RWPE2 (cell line): ENCODE results near the gene CCDC187.

Experiments used
- ATAC-seq: fragments of 200-7000 bp; cut with Tn5 transposase; 3 replicates; pipeline ENCODE4 v1.9.1; 2021; ENCODE audit warnings: low read depth
- DNase-seq: peaks from one replicate; pipeline ENCODE4 v3.0.0-alpha.2; 2020; ENCODE audit warnings: low spot score
- H3K27ac ChIP-seq: fragments of 450-650 bp; 2 replicates; pipeline ENCODE4 v1.5.1; 2017; ENCODE audit warnings: mild to moderate bottlenecking; ENCODE audit not compliant: poor library complexity, severe bottlenecking
- H3K27me3 ChIP-seq: fragments of 250-450 bp; sonication (Bioruptor Pico); 2 replicates; pipeline ENCODE4 v1.5.1; 2021; ENCODE audit warnings: mild to moderate bottlenecking, moderate library complexity; ENCODE audit not compliant: insufficient read depth, poor library complexity, severe bottlenecking
- H3K36me3 ChIP-seq: fragments of 250-450 bp; sonication (Bioruptor Pico); 2 replicates; pipeline ENCODE4 v1.5.1; 2020; ENCODE audit warnings: low read depth, mild to moderate bottlenecking, moderate library complexity
- H3K4me1 ChIP-seq: fragments of 250-450 bp; sonication (Bioruptor Pico); 2 replicates; pipeline ENCODE4 v1.5.1; 2021; ENCODE audit warnings: mild to moderate bottlenecking, moderate library complexity; ENCODE audit not compliant: insufficient read depth, poor library complexity, severe bottlenecking
- H3K4me3 ChIP-seq: fragments of 250-450 bp; sonication (Bioruptor Pico); 2 replicates; pipeline ENCODE4 v1.5.1; 2021; ENCODE audit warnings: mild to moderate bottlenecking, moderate library complexity; ENCODE audit not compliant: severe bottlenecking
- H3K9me3 ChIP-seq: fragments of 250-450 bp; sonication (Bioruptor Pico); 2 replicates; pipeline ENCODE4 v1.5.1; 2021; ENCODE audit warnings: mild to moderate bottlenecking, moderate library complexity; ENCODE audit not compliant: severe bottlenecking
- TF ChIP-seq, protein P1 (sequence below): fragments of 450-650 bp; IDR thresholded peaks from one replicate; pipeline ENCODE4 v1.5.1; 2017; ENCODE audit warnings: mild to moderate bottlenecking, moderate library complexity; ENCODE audit not compliant: poor library complexity, severe bottlenecking

CCDC187 gene

DNA sequence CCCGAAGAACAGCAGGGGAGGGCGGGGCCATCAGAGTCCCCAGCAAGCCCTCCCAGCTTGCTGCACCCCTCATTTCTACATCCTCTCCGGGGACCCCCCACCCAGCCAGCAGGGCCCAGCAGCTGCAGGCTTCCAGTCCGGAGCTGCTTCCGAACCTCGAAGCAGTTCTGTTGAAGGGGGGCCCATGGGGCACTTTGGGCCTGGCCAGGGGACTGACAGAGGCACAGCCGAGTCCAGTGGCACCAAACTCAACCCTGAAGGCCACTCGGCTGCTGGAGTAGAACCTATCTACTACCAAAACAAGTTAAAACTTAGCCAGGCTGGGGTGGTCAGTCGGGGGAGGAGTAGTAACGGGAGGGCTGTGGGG lies 8.1 kb upstream of the CCDC187 start:
- Histone ChIP-seq H3K27ac (no peak overlapping the region), H3K4me3 (no peak overlapping the region), H3K27me3 (no peaks in the 10 kb centered on the region), H3K36me3 (no peaks in the 10 kb centered on the region), H3K9me3 (peaks cover 5% of the 10 kb centered on the region), H3K4me1 (no peaks in the 10 kb centered on the region)
- TF ChIP-seq, protein P1, sequence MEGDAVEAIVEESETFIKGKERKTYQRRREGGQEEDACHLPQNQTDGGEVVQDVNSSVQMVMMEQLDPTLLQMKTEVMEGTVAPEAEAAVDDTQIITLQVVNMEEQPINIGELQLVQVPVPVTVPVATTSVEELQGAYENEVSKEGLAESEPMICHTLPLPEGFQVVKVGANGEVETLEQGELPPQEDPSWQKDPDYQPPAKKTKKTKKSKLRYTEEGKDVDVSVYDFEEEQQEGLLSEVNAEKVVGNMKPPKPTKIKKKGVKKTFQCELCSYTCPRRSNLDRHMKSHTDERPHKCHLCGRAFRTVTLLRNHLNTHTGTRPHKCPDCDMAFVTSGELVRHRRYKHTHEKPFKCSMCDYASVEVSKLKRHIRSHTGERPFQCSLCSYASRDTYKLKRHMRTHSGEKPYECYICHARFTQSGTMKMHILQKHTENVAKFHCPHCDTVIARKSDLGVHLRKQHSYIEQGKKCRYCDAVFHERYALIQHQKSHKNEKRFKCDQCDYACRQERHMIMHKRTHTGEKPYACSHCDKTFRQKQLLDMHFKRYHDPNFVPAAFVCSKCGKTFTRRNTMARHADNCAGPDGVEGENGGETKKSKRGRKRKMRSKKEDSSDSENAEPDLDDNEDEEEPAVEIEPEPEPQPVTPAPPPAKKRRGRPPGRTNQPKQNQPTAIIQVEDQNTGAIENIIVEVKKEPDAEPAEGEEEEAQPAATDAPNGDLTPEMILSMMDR = no peak
- DNase-seq = no peak
- no peak for ATAC-seq

DNA sequence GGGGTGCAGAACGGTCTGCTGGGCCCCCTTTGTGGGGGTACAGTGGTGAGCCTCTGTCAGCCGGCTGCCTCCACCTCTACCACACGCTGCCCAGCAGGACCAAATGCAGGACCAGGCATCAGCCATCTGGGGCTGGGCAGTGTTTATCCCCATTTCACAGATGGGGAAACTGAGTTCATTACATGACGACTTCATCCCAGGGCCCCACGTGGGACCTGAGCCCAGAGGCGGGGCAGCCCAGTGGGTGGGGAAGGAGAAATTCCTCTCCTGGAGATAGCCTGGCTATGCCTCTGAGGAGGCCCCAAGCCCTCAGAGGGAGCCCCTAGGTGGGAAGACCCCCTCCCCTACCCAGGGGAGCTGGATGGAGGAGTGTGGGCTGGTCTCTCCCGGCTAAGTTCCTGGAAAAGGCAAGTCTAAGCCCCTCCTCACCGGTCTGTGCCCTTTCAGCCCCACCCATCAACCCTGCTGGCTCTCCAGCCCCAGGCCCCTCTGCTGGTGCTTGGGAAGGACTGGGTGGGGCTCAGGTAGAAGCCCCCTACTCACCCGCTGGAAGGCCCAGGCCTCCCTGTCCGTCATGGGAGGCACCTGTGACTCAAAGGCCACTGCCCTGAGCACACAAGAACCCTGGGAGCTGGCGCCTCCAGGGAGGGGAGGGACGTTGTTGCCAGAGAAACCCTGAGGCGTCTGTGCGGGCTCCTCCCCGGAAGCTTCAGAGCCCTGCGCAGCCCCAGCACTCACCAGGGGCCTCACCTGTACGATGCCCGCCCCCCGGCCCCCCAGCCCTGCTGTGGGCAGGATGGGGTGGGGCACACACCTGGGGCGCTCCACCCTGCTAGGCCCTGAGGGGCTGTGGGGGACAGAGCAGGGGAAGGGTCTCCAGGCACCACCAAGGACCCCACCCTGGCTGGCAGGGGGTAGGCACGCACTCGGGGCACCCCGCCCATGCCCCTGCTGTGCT lies 7.4 kb upstream of the CCDC187 start:
- Histone ChIP-seq H3K27ac (no peak overlapping the region), H3K36me3 (no peaks in the 10 kb centered on the region), H3K4me3 (no peak overlapping the region), H3K9me3 (peaks cover 5% of the 10 kb centered on the region), H3K4me1 (no peaks in the 10 kb centered on the region), H3K27me3 (no peaks in the 10 kb centered on the region)
- TF ChIP-seq, protein P1 = no peak
- ATAC-seq (peak; percentile 51; the same call in 2 of the 3 replicates), DNase-seq (no peak)

DNA sequence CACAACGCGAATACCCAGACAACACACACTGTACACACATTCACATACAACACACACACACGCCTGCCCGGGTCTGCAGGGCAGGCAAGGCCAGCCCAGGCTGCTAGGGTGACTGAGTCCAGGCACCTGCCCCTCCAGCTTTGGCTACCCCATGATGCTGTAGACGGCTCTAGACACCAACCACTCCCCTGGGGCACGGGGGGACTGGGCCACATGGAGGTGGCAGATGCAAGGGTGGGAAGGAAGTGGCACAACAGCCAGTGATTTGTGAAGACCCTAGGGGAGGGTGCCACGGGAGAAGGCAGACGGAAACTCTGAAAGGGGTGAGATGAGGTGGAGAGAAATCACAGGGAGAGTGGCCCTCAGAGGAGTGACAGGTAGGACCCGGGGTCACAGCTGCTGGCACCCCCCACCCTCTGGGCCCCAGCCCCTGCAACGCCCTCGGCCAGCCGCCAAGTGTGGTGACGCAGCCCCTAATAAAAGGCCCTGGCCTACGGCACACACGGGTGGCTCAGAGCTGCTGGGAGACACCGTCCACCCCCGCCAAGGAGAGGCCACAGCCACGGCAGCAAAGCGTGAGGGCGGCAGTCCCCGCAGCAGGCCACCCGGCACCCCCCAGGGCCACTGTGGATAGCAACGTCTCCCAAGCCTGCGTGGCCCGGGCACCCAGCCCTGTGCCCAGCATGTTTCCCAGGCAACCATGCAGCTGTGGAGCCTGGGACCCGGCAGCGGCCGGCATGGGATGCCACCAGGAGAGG lies 6.6 kb upstream of the CCDC187 start:
- Histone ChIP-seq H3K27ac (no peak overlapping the region), H3K36me3 (no peaks in the 10 kb centered on the region), H3K27me3 (no peaks in the 10 kb centered on the region), H3K9me3 (peaks cover 2% of the 10 kb centered on the region), H3K4me1 (no peaks in the 10 kb centered on the region), H3K4me3 (no peak overlapping the region)
- no peak for DNase-seq
- TF ChIP-seq, protein P1 = no peak
- no peak for ATAC-seq

- no peak for DNase-seq
- Histone ChIP-seq H3K27ac (no peak overlapping the region), H3K27me3 (no peaks in the 10 kb centered on the region), H3K4me1 (no peaks in the 10 kb centered on the region), H3K36me3 (no peaks in the 10 kb centered on the region), H3K9me3 (peaks cover 2% of the 10 kb centered on the region), H3K4me3 (no peak overlapping the region)
- no peak for ATAC-seq
- TF ChIP-seq, protein P1 = no peak
These were observed 5.9 kb upstream of the CCDC187 start for GRCh38 chr9:136309806-136310220.
